GM12873 (cell line): ENCODE measurements around the gene OR11H7.

Source experiments
- CTCF ChIP-seq: IDR thresholded peaks from 2 replicates; pipeline ENCODE4 v1.5.1; 2012; ENCODE audit warnings: low read depth, mild to moderate bottlenecking, moderate library complexity, low read length, control low read depth; ENCODE audit not compliant: insufficient read depth; ENCODE audit errors: missing control alignments

The OR11H7 gene

DNA sequence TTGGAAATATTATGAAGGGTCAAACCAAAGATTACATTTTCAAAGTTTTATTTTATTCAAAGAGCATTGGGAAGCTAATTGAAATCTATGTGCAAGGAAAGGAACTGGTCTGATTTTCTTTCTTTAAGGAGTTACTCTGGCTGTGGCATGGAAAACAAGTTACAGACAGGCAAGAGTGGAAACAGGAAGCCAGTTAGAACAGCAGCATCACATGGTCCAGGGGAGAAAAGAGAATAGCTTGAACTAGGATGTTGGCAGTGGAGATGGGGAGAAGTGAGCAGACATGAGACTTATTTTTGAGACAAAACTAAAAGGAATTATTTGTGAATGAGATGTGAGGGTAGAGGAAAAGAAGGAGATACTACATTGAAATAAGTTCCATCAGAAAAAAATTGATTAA lies 34.7 kb upstream of the OR11H7 start:
- no peak for TF ChIP-seq CTCF

- no peak for TF ChIP-seq CTCF
Measured at GRCh38 chr14:20195911-20196310, 32.9 kb upstream of the OR11H7 start.

DNA sequence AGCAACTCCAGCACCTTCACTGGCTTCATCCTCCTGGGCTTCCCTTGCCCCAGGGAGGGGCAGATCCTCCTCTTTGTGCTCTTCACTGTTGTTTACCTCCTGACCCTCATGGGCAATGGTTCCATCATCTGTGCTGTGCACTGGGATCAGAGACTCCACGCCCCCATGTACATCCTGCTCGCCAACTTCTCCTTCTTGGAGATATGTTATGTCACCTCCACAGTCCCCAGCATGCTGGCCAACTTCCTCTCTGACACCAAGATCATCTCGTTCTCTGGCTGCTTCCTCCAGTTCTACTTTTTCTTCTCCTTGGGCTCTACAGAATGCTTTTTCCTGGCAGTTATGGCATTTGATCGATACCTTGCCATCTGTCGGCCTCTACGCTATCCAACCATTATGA lies 31.3 kb upstream of the OR11H7 start:
- TF ChIP-seq CTCF = no peak

- no peak for TF ChIP-seq CTCF
Measured at GRCh38 chr14:20198991-20199390, 29.8 kb upstream of the OR11H7 start.

DNA sequence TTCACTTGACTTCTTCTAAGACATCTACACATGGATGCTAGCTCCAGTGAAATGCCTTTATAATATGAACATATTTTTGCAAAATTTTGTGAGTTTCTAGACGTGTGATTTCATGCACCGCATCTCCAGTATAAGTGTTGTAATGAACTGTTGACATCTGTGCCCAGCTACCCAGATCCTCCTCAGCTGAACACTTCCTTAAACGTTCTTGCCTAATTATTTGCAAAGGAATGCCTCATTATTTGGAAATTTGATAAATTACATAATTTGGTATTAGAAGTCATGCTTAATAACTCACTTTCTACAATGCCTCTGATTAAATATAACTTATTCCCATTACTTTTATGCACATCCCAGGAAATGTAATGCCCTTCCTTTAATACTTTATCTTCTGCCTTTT lies 24.1 kb upstream of the OR11H7 start:
- no peak for TF ChIP-seq CTCF

GRCh38 chr14:20209595-20209994 lies 19.2 kb upstream of the OR11H7 start:
- TF ChIP-seq CTCF = no peak

DNA sequence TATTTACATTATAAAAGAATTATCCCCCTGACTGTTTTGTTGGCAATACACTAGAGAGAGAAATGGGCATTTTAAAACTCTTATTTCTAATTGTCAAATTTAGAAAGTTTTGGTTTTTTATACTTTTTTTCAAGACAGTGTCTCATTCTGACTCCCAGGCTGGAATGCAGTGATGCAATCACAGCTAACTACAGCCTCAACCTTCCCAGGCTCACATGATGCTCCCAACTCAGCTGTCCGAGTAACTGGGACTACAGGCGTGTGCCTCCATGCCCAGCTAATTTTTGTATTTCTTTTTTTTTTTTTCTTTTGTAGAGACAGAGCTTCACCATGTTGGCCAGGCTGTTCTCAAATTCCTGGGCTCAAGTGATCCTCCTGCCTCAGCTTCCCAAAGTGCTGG lies 13.6 kb upstream of the OR11H7 start:
- TF ChIP-seq CTCF = no peak

DNA sequence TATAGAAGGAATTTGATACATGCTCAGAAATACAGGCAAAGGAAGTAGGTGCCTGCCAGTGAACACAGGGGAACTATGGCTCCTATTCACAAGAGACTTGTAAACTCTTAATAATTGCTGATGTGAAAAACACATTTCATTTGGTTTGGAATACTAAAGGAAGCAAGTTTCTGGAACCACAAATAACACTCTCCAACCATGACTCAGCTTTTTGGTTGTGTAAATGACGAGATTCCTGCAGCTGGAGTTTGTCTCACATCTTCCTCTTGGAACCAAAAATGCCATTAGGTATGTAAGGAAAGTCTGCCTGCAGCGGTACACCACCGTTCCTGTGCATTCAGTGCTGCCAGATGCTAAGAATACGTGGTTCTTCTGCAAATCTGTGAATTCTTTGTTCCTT lies 9.7 kb upstream of the OR11H7 start:
- no peak for TF ChIP-seq CTCF
